ENCODE data around the gene SDHA. TPM values are rescaled to one million over a fixed set of nuclear protein-coding genes. Genes with fewer than 3 reads are reported as not detected.
"Not testable (repeated sequence)": the region's sequence is repeated elsewhere in the genome, so short reads cannot be mapped to it uniquely, and the experiment has no call there.

The SDHA gene
- total RNA-seq, 2 experiments from 2014 or later, result 167 to 172 TPM

GRCh38 chr5:274346-274745, 56.2 kb downstream of the SDHA start:
- H3K4me1 Mint-ChIP-seq, result peaks cover 17% of the 10 kb centered on the region
- POLR2A ChIA-PET; H3K27me3 Mint-ChIP-seq; H3K9me3 Mint-ChIP-seq; H3K4me3 Mint-ChIP-seq; H3K27ac Mint-ChIP-seq; DNase-seq; ATAC-seq (ENCODE audit: low read depth): not testable (repeated sequence)
- H3K36me3 Mint-ChIP-seq, result peaks cover 12% of the 10 kb centered on the region

GRCh38 chr5:278646-279045, 60.5 kb downstream of the SDHA start:
- H3K36me3 Mint-ChIP-seq, result peaks cover 10% of the 10 kb centered on the region
- DNase-seq, result no peak
- POLR2A ChIA-PET, result no interaction called here
- H3K4me3 Mint-ChIP-seq, result no peak overlapping the region
- H3K27ac Mint-ChIP-seq, result no peak overlapping the region
- H3K4me1 Mint-ChIP-seq, result peaks cover 17% of the 10 kb centered on the region
- ATAC-seq (ENCODE audit: low read depth), result no peak
- no peaks in the 10 kb centered on the region for H3K27me3 Mint-ChIP-seq
- H3K9me3 Mint-ChIP-seq, result no peaks in the 10 kb centered on the region

- not testable (repeated sequence) for DNase-seq; H3K9me3 Mint-ChIP-seq; H3K4me3 Mint-ChIP-seq; H3K27ac Mint-ChIP-seq; ATAC-seq (ENCODE audit: low read depth); H3K36me3 Mint-ChIP-seq; H3K27me3 Mint-ChIP-seq
- H3K4me1 Mint-ChIP-seq, result peaks cover 16% of the 10 kb centered on the region
- POLR2A ChIA-PET, result interaction anchor here (0.7 kb wide), 1 partner anchor 10 kb away, joined by 4 read pairs; no protein-coding TSS in a partner anchor
Measured at GRCh38 chr5:279051-279665, 61.0 kb downstream of the SDHA start.

GRCh38 chr5:285991-286557, 68.0 kb downstream of the SDHA start:
- Mint-ChIP-seq H3K4me1 (peaks cover 17% of the 10 kb centered on the region), H3K4me3 (no peak overlapping the region), H3K27me3 (no peaks in the 10 kb centered on the region), H3K27ac (no peak overlapping the region), H3K36me3 (peaks cover 13% of the 10 kb centered on the region), H3K9me3 (no peaks in the 10 kb centered on the region)
- DNase-seq (no peak), ATAC-seq (ENCODE audit: low read depth) (no peak)
- POLR2A ChIA-PET, result interaction anchor here (0.9 to 2.6 kb wide), 2 partner anchors 15 kb away, joined by 3 to 6 read pairs; partner anchors contain the start of gene PDCD6

GRCh38 chr5:290200-290599, 72.1 kb downstream of the SDHA start:
- not testable (repeated sequence) for H3K9me3 Mint-ChIP-seq
- H3K36me3 Mint-ChIP-seq, result peaks cover 17% of the 10 kb centered on the region

GRCh38 chr5:291345-291744, 73.2 kb downstream of the SDHA start:
- POLR2A ChIA-PET; H3K4me3 Mint-ChIP-seq; ATAC-seq (ENCODE audit: low read depth); H3K27me3 Mint-ChIP-seq; H3K4me1 Mint-ChIP-seq; H3K9me3 Mint-ChIP-seq; H3K27ac Mint-ChIP-seq; DNase-seq: not testable (repeated sequence)
- H3K36me3 Mint-ChIP-seq, result peaks cover 17% of the 10 kb centered on the region

More at GRCh38 chr5:290200-290599, 72.1 kb downstream of the SDHA start:
- H3K27me3 Mint-ChIP-seq; H3K27ac Mint-ChIP-seq; H3K4me3 Mint-ChIP-seq; ATAC-seq (ENCODE audit: low read depth); H3K4me1 Mint-ChIP-seq; POLR2A ChIA-PET; DNase-seq: not testable (repeated sequence)

GRCh38 chr5:294788-295187, 76.7 kb downstream of the SDHA start:
- DNase-seq; H3K27me3 Mint-ChIP-seq; ATAC-seq (ENCODE audit: low read depth); POLR2A ChIA-PET; H3K27ac Mint-ChIP-seq; H3K4me3 Mint-ChIP-seq; H3K9me3 Mint-ChIP-seq: not testable (repeated sequence)
- Mint-ChIP-seq H3K4me1 (peaks cover 13% of the 10 kb centered on the region), H3K36me3 (peaks cover 12% of the 10 kb centered on the region)

GRCh38 chr5:296207-296606, 78.1 kb downstream of the SDHA start:
- H3K27ac Mint-ChIP-seq; POLR2A ChIA-PET; H3K27me3 Mint-ChIP-seq; H3K4me3 Mint-ChIP-seq; ATAC-seq (ENCODE audit: low read depth); DNase-seq; H3K9me3 Mint-ChIP-seq: not testable (repeated sequence)
- Mint-ChIP-seq H3K36me3 (peaks cover 11% of the 10 kb centered on the region), H3K4me1 (peaks cover 13% of the 10 kb centered on the region)

GRCh38 chr5:296954-297353, 78.8 kb downstream of the SDHA start:
- POLR2A ChIA-PET, result not testable (repeated sequence)

GRCh38 chr5:297448-297847, 79.3 kb downstream of the SDHA start:
- not testable (repeated sequence) for H3K27me3 Mint-ChIP-seq

More at GRCh38 chr5:296954-297353, 78.8 kb downstream of the SDHA start:
- H3K4me3 Mint-ChIP-seq, result peak overlapping the region; percentile 45
- peak; percentile 81 for ATAC-seq (ENCODE audit: low read depth)
- H3K36me3 Mint-ChIP-seq, H3K27me3 Mint-ChIP-seq, H3K9me3 Mint-ChIP-seq, DNase-seq, H3K27ac Mint-ChIP-seq: not testable (repeated sequence)
- peaks cover 17% of the 10 kb centered on the region for H3K4me1 Mint-ChIP-seq

GRCh38 chr5:297991-298736, 80.0 kb downstream of the SDHA start:
- H3K27ac Mint-ChIP-seq; H3K9me3 Mint-ChIP-seq; H3K27me3 Mint-ChIP-seq; H3K4me3 Mint-ChIP-seq; DNase-seq; POLR2A ChIA-PET; H3K36me3 Mint-ChIP-seq; ATAC-seq (ENCODE audit: low read depth): not testable (repeated sequence)
- H3K4me1 Mint-ChIP-seq, result peaks cover 22% of the 10 kb centered on the region

More at GRCh38 chr5:297448-297847, 79.3 kb downstream of the SDHA start:
- POLR2A ChIA-PET, H3K36me3 Mint-ChIP-seq, H3K27ac Mint-ChIP-seq, H3K9me3 Mint-ChIP-seq, DNase-seq: not testable (repeated sequence)
- peaks cover 21% of the 10 kb centered on the region for H3K4me1 Mint-ChIP-seq
- H3K4me3 Mint-ChIP-seq, result peak overlapping the region; percentile 45
- ATAC-seq (ENCODE audit: low read depth), result peak; percentile 21

GRCh38 chr5:298737-299125, 80.6 kb downstream of the SDHA start:
- POLR2A ChIA-PET, result interaction anchor here (0.7 kb wide), 1 partner anchor 336 kb away, joined by 3 read pairs; no protein-coding TSS in a partner anchor
- Mint-ChIP-seq H3K27me3 (no peaks in the 10 kb centered on the region), H3K36me3 (no peaks in the 10 kb centered on the region), H3K9me3 (no peaks in the 10 kb centered on the region), H3K27ac (no peak overlapping the region), H3K4me3 (no peak overlapping the region), H3K4me1 (peaks cover 22% of the 10 kb centered on the region)
- DNase-seq (no peak), ATAC-seq (ENCODE audit: low read depth) (no peak)

- POLR2A ChIA-PET; H3K27ac Mint-ChIP-seq; H3K4me3 Mint-ChIP-seq; H3K27me3 Mint-ChIP-seq; H3K36me3 Mint-ChIP-seq; ATAC-seq (ENCODE audit: low read depth); DNase-seq; H3K9me3 Mint-ChIP-seq: not testable (repeated sequence)
- peaks cover 22% of the 10 kb centered on the region for H3K4me1 Mint-ChIP-seq
Measured at GRCh38 chr5:299921-300320, 81.8 kb downstream of the SDHA start.

Data from activated naive CD8-positive, alpha-beta T cell treated with anti-CD3 and anti-CD28 coated beads, Interleukin-2, amount 10 ng/mL, durations not matched to agents 7 days and 5 days (primary cell).